DOHH2 (cell line): Measurements from ENCODE around the gene DNER.

Experiments used
- H3F3A ChIP-seq: fragments of 200-600 bp; sonication (generic), shearing (Covaris generic); 2 replicates; pipeline ENCODE4 v1.6.0; 2016; ENCODE audit warnings: antibody characterized with exemption, mild to moderate bottlenecking; ENCODE audit not compliant: control insufficient read depth, insufficient read depth
- H3K27ac ChIP-seq: fragments of 200-600 bp; sonication (generic); 2 replicates; pipeline ENCODE4 v1.5.1; 2014; ENCODE audit warnings: low read depth, mild to moderate bottlenecking, low read length, moderate library complexity
- H3K27me3 ChIP-seq: fragments of 200-600 bp; sonication (generic); 2 replicates; pipeline ENCODE4 v1.6.1; 2014; ENCODE audit warnings: mild to moderate bottlenecking, low read length, mixed read lengths; ENCODE audit not compliant: control insufficient read depth
- H3K36me3 ChIP-seq: fragments of 200-600 bp; sonication (generic); 2 replicates; pipeline ENCODE4 v1.6.1; 2014; ENCODE audit warnings: mild to moderate bottlenecking, low read length, moderate library complexity, mixed read lengths; ENCODE audit not compliant: control insufficient read depth
- H3K4me1 ChIP-seq: fragments of 200-600 bp; sonication (generic); 2 replicates; pipeline ENCODE4 v1.6.1; 2014; ENCODE audit warnings: mild to moderate bottlenecking, low read length, mixed read lengths; ENCODE audit not compliant: control insufficient read depth
- H3K4me2 ChIP-seq: fragments of 200-600 bp; sonication (generic); 2 replicates; pipeline ENCODE4 v1.6.0; 2014; ENCODE audit warnings: mild to moderate bottlenecking, low read length, moderate library complexity
- H3K4me3 ChIP-seq: fragments of 200-600 bp; sonication (generic); 2 replicates; pipeline ENCODE4 v1.5.1; 2014; ENCODE audit warnings: mild to moderate bottlenecking, low read length, mixed read lengths
- H3K79me2 ChIP-seq: fragments of 200-600 bp; sonication (generic); 2 replicates; pipeline ENCODE4 v1.6.1; 2014; ENCODE audit warnings: mild to moderate bottlenecking, low read length, mixed read lengths; ENCODE audit not compliant: control insufficient read depth
- H3K9me2 ChIP-seq: fragments of 200-600 bp; sonication (generic); replicated peaks from 2 replicates; pipeline ENCODE4 v1.6.1; 2014; ENCODE audit warnings: mild to moderate bottlenecking, low read length, mixed read lengths; ENCODE audit not compliant: control insufficient read depth
- H3K9me3 ChIP-seq: fragments of 200-600 bp; sonication (generic); 2 replicates; pipeline ENCODE4 v1.6.1; 2014; ENCODE audit warnings: antibody characterized with exemption, low read length, mixed read lengths; ENCODE audit not compliant: control insufficient read depth, insufficient read depth
- H4K20me1 ChIP-seq: fragments of 200-600 bp; sonication (generic); 2 replicates; pipeline ENCODE4 v1.6.0; 2014; ENCODE audit warnings: low read depth, mild to moderate bottlenecking, antibody characterized with exemption, low read length, moderate library complexity; ENCODE audit not compliant: control insufficient read depth, insufficient read depth
- CTCF ChIP-seq: fragments of 200-600 bp; sonication (generic); IDR thresholded peaks from one replicate; pipeline ENCODE4 v1.5.1; 2014; ENCODE audit warnings: antibody characterized with exemption, mild to moderate bottlenecking, low read depth, low read length; ENCODE audit not compliant: poor library complexity, severe bottlenecking
- EZH2phosphoT487 ChIP-seq: fragments of 200-600 bp; sonication (generic); IDR thresholded peaks from 2 replicates; pipeline ENCODE4 v1.6.1; 2017; ENCODE audit warnings: borderline replicate concordance, mild to moderate bottlenecking, antibody characterized with exemption, low read length, moderate library complexity, mixed read lengths

DNER gene

GRCh38 chr2:229610333-229610732 is 104.0 kb downstream of the DNER start:
- Histone ChIP-seq H3K4me3 (no peak overlapping the region), H3F3A (no peaks in the 10 kb centered on the region), H3K4me2 (no peak overlapping the region), H3K36me3 (no peaks in the 10 kb centered on the region), H3K79me2 (no peaks in the 10 kb centered on the region), H3K27me3 (no peaks in the 10 kb centered on the region), H4K20me1 (no peaks in the 10 kb centered on the region), H3K27ac (no peak overlapping the region), H3K4me1 (no peaks in the 10 kb centered on the region), H3K9me3 (no peaks in the 10 kb centered on the region), H3K9me2 (no peaks in the 10 kb centered on the region)
- TF ChIP-seq CTCF, result no peak
- no peak for TF ChIP-seq EZH2phosphoT487

GRCh38 chr2:229601936-229602335 is 112.4 kb downstream of the DNER start:
- Histone ChIP-seq H3F3A (no peaks in the 10 kb centered on the region), H3K9me3 (no peaks in the 10 kb centered on the region), H3K79me2 (no peaks in the 10 kb centered on the region), H3K9me2 (no peaks in the 10 kb centered on the region), H3K4me2 (no peak overlapping the region), H3K27me3 (peaks cover 2% of the 10 kb centered on the region; the same call in 1 of the 2 replicates), H3K36me3 (no peaks in the 10 kb centered on the region), H4K20me1 (no peaks in the 10 kb centered on the region), H3K27ac (no peak overlapping the region), H3K4me1 (no peaks in the 10 kb centered on the region), H3K4me3 (no peak overlapping the region)
- no peak for TF ChIP-seq CTCF
- TF ChIP-seq EZH2phosphoT487, result no peak

DNA sequence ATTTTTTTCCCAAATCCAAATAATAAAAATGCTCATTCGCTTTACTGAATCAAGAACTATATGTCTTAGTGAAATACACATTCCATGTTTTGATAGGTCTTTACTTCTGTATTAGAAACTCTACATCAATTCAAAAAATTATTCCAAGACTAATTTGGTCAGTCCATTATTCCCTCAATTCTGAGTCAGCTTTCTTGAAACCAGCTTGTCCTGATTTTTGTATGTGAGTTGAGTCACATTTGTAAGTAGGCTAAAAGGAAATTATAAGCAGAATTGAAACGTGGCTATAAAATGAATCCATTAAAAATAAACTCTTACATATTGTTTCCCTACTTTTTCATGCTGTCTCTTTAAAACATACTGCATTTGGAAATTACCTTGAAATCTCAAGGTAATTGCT is 113.0 kb downstream of the DNER start:
- H3K4me2 ChIP-seq, result no peak overlapping the region
- peaks cover 2% of the 10 kb centered on the region; the same call in 1 of the 2 replicates for H3K27me3 ChIP-seq
- no peaks in the 10 kb centered on the region for H3K9me3 ChIP-seq
- H3K9me2 ChIP-seq, result no peaks in the 10 kb centered on the region
- H3K27ac ChIP-seq, result no peak overlapping the region
- no peaks in the 10 kb centered on the region for H3K4me1 ChIP-seq
- no peaks in the 10 kb centered on the region for H3K36me3 ChIP-seq
- no peaks in the 10 kb centered on the region for H3K79me2 ChIP-seq
- TF ChIP-seq EZH2phosphoT487, result no peak
- TF ChIP-seq CTCF, result no peak
- H4K20me1 ChIP-seq, result no peaks in the 10 kb centered on the region
- H3F3A ChIP-seq, result no peaks in the 10 kb centered on the region
- no peak overlapping the region for H3K4me3 ChIP-seq

DNA sequence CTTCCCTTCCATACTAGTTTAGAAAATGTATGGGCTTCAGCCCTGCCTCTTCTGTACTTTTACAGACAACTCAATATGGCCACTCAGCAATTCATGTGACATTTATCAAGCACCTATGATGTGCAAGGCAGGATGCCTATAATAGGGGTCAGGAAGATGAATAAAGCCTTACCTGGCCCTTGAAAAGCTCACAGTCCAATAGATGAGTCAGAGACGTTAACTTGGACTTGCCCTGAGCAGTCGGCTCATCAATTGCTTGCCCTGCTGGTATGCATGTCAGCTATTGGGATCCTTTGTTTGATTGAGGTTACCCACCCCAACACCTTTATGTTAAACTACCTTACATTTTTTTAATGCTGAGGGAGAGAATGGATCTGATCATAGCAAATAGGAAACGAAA is 116.1 kb downstream of the DNER start:
- Histone ChIP-seq H3K4me3 (no peak overlapping the region), H3K36me3 (no peaks in the 10 kb centered on the region), H3K79me2 (no peaks in the 10 kb centered on the region), H3K27me3 (no peaks in the 10 kb centered on the region), H3K4me2 (no peak overlapping the region), H3F3A (no peaks in the 10 kb centered on the region), H3K9me3 (no peaks in the 10 kb centered on the region), H3K27ac (no peak overlapping the region), H3K4me1 (no peaks in the 10 kb centered on the region), H3K9me2 (no peaks in the 10 kb centered on the region), H4K20me1 (no peaks in the 10 kb centered on the region)
- TF ChIP-seq CTCF (no peak), EZH2phosphoT487 (no peak)
